ENCODE measurements around the gene ADAMTS14. TPM values are rescaled to one million over a fixed set of nuclear protein-coding genes. Genes with fewer than 3 reads are reported as not detected.

ADAMTS14 gene
- total RNA-seq, 1 experiment from 2014 or later, result 1.9 TPM

GRCh38 chr10:70702190-70702763, 30.0 kb downstream of the ADAMTS14 start:
- CTCF ChIA-PET, result no interaction called here
- Histone ChIP-seq H3K4me2 (no peak overlapping the region), H4K20me1 (ENCODE audit: insufficient read depth) (no peaks in the 10 kb centered on the region), H3K36me3 (ENCODE audit: low read depth) (no peaks in the 10 kb centered on the region), H3K79me2 (ENCODE audit: low read depth) (no peaks in the 10 kb centered on the region), H3K27me3 (ENCODE audit: insufficient read depth, low read depth) (no peaks in the 10 kb centered on the region), H3F3A (ENCODE audit: insufficient read depth, low read depth) (no peaks in the 10 kb centered on the region), H3K4me1 (replicated peaks; ENCODE audit: insufficient read depth) (peaks cover 12% of the 10 kb centered on the region; the same call in 1 of the 2 replicates), H3K27ac (no peak overlapping the region), H2AFZ (no peak overlapping the region), H3K4me3 (no peak overlapping the region), H3K9me3 (ENCODE audit: insufficient read depth, low read depth) (no peaks in the 10 kb centered on the region), H3K9me2 (ENCODE audit: insufficient read depth) (no peaks in the 10 kb centered on the region)
- POLR2A ChIA-PET (ENCODE audit: unreplicated experiment), result interaction anchor here (0.7 kb wide), 1 partner anchor 9 kb away, joined by 3 read pairs; no protein-coding TSS in a partner anchor
- BruUV-seq (replicated peaks), result no TSS peak
- TF ChIP-seq EZH2 (IDR thresholded peaks at IDR 0.05; ENCODE audit: low read depth) (no peak), CTCF (conservative IDR thresholded peaks at IDR 0.05) (no peak)
- intact Hi-C loops (cut with micrococcal nuclease; ENCODE audit: unreplicated experiment), result no loop called here
- no peak for DNase-seq

DNA sequence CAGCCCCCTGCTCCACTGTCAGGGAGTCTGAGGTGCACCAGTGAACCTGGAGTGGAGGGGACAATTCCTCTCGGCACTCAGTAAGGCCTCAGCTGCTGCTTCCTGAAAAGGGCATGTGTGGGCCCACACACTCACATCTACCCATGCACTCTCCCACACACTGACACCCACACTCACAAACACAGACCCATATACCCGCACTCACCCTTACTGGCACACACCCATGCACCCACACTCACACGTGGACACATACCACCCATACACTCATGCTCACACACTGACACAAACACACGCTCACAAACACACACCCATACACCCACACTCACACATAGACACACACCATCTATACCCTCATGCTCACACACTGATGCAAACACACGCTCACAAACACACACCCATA, 31.9 kb downstream of the ADAMTS14 start:
- Histone ChIP-seq H3K36me3 (ENCODE audit: low read depth) (no peaks in the 10 kb centered on the region), H3K27me3 (ENCODE audit: insufficient read depth, low read depth) (no peaks in the 10 kb centered on the region), H3K9me3 (ENCODE audit: insufficient read depth, low read depth) (no peaks in the 10 kb centered on the region), H3K4me2 (no peak overlapping the region), H3K79me2 (ENCODE audit: low read depth) (no peaks in the 10 kb centered on the region), H3F3A (ENCODE audit: insufficient read depth, low read depth) (no peaks in the 10 kb centered on the region), H3K4me3 (no peak overlapping the region), H3K4me1 (replicated peaks; ENCODE audit: insufficient read depth) (peaks cover 11% of the 10 kb centered on the region; the same call in 1 of the 2 replicates), H4K20me1 (ENCODE audit: insufficient read depth) (no peaks in the 10 kb centered on the region), H3K27ac (no peak overlapping the region), H2AFZ (no peak overlapping the region), H3K9me2 (ENCODE audit: insufficient read depth) (no peaks in the 10 kb centered on the region)
- intact Hi-C loops (cut with micrococcal nuclease; ENCODE audit: unreplicated experiment), result no loop called here
- no TSS peak for BruUV-seq (replicated peaks)
- ChIA-PET POLR2A (ENCODE audit: unreplicated experiment) (no interaction called here), CTCF (no interaction called here)
- no peak for DNase-seq
- no peak for TF ChIP-seq EZH2 (IDR thresholded peaks at IDR 0.05; ENCODE audit: low read depth)
- TF ChIP-seq CTCF (conservative IDR thresholded peaks at IDR 0.05), result no peak

DNA sequence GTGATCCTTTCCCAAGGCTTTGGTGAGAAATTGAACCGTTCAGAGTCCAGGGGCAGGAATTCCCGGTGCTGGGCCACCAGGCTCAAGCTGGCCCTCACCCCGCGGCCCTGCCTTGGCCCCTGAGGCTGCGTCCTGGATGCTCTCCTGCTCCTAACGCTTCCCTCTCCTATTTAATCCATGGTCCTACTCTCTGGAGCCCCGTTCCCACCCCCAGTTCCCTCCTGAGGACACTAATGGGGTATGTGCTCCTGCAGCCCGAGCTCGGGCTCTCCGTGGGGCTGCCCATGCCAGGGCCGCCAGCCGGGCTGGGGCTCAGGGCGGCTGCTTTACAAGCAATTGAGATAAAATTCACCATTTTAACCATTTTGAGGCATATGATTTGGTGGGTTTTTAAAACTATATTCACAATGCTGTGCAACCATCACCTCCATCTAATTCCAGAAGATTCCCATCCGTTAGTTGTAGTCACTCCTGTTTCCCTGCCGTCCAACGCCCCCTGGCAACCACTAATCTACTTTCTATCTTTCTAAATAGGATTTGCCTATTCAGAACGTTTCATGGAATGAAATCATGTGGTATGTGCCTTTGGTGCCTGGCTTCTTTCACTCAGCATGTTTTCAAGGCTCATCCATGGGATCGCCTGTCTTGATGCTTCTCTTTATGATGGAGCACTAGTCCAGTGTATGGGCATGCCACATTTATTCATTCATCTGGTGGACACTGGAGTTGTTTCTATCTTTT, 33.0 kb downstream of the ADAMTS14 start:
- Histone ChIP-seq H2AFZ (no peak overlapping the region), H3K9me3 (ENCODE audit: insufficient read depth, low read depth) (no peaks in the 10 kb centered on the region), H4K20me1 (ENCODE audit: insufficient read depth) (no peaks in the 10 kb centered on the region), H3K4me1 (replicated peaks; ENCODE audit: insufficient read depth) (0 out of 2 replicates have a peak, but pooled peaks cover under 1% of the 10 kb centered on the region), H3K9me2 (ENCODE audit: insufficient read depth) (no peaks in the 10 kb centered on the region), H3K79me2 (ENCODE audit: low read depth) (no peaks in the 10 kb centered on the region), H3K27ac (no peak overlapping the region), H3K27me3 (ENCODE audit: insufficient read depth, low read depth) (no peaks in the 10 kb centered on the region), H3K36me3 (ENCODE audit: low read depth) (no peaks in the 10 kb centered on the region), H3K4me2 (no peak overlapping the region), H3F3A (ENCODE audit: insufficient read depth, low read depth) (no peaks in the 10 kb centered on the region), H3K4me3 (no peak overlapping the region)
- intact Hi-C loops (cut with micrococcal nuclease; ENCODE audit: unreplicated experiment), result no loop called here
- TF ChIP-seq EZH2 (IDR thresholded peaks at IDR 0.05; ENCODE audit: low read depth) (no peak), CTCF (conservative IDR thresholded peaks at IDR 0.05) (no peak)
- no peak for DNase-seq
- no TSS peak for BruUV-seq (replicated peaks)
- ChIA-PET POLR2A (ENCODE audit: unreplicated experiment) (no interaction called here), CTCF (no interaction called here)
